Activated CD4-positive, alpha-beta T cell treated with anti-CD3 and anti-CD28 coated beads for 1 hour (primary cell): ENCODE measurements around the gene HADH.
"Not testable (repeated sequence)": the region's sequence is repeated elsewhere in the genome, so short reads cannot be mapped to it uniquely, and the experiment has no call there.

Experiments used
- DNase-seq: peaks from one replicate; pipeline ENCODE4 v3.0.0-alpha.2; 2020

The HADH gene

DNA sequence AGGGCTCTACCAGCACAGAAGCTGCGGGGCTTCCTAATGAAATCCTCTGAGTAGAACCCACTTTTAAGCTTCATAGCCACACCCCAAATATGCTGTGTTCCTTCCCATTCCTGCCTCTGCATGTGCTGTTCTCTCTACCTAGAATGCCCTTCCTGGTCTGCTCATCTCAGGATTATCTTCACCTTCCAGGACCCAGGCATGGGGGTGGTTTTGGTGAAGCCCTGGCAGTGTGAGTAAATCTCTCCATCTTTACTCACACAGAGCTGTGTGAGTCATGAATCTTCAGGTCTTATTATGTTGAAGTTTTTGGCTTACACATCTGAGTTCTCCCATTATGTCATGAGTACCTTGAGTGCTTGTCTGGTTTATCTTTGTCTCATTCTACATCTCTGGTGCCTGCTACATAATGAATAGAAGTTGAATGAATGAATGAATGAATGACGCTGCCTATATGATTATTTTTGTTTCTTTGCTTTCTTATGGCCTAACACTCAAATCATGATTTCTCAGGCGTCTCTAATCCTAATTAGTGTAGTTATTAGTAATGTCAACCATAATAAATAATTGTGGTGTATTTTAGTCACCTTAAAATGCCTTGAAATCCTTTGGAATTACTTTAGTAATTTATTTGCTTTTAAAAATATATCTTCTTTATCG, 41.9 kb downstream of the HADH start:
- no peak for DNase-seq

DNA sequence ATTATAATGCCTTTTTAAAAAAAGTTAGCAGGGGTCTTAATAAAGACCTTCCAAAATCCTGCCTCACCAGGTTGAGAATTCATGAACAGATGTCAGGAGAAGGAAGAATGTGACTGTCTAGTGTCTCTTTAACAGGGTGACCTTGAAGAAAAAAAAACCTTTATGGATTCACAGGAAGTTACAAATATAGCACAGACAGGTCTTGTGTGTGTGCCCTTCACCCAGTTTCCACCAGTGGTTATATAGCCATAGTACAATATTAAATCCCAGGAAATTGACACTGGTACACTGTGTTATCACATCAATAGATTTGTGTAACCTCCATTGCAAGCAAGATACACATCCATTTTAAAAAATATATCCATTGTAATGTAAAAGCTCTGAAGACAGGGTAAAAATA, 43.7 kb downstream of the HADH start:
- no peak for DNase-seq

DNA sequence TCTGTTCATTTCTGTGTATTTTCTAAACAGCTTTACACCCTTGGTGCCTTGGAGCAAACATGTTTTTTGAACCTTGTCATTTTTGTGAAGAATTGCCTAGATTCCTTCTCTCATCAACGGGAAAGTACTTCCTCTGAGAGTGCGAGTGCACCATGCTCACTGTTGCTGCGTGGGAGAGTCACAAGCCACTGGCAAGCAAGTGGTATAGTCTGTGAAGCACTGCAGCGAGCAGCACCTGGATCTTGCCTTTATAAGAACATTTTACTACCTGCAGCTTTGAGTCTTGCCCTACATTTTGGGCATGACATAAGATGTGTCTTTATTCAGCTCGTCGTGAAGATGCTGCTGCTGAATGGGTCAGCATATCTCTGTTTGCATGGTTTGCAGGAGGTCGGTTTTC, 44.9 kb downstream of the HADH start:
- DNase-seq: no peak

DNA sequence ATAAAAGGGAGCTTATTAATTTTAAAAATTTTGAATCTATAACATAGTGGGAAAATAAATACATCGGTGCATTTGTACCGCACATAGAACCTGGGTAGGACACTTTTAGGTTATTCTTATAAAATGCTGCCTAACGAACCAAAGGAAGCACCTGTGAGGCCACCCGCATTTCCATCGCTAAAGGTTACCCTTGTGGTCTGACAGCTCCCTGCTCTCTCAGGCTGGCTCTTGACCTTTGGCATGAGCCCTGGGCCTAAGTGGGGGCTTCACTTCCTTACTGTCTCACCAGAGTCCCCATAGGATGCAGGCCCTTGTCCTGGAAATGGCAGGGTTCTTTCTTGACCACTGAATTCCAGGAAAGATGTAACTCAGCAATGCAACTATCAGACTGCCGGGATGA, 46.0 kb downstream of the HADH start:
- no peak for DNase-seq

DNA sequence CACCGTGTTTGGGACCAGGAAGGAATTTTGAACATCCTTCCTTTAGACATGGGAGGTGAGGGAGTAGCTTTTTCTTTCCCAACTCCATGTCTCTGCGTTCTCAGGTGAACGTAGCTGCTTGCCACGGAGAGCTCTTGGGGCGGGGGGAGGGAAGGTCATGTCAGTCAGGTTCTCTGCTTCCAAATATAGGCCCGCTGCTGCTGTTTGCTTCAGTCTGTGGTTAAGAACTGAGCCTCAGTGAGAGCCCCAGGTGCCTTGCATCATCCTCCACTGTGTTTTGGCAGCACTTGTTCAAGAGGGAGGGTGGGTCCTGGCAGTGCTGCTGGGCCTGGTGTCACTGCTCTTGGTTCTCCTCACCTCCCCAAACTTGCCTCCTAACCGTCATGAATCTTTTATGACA, 46.5 kb downstream of the HADH start:
- peak; percentile 63 for DNase-seq

DNA sequence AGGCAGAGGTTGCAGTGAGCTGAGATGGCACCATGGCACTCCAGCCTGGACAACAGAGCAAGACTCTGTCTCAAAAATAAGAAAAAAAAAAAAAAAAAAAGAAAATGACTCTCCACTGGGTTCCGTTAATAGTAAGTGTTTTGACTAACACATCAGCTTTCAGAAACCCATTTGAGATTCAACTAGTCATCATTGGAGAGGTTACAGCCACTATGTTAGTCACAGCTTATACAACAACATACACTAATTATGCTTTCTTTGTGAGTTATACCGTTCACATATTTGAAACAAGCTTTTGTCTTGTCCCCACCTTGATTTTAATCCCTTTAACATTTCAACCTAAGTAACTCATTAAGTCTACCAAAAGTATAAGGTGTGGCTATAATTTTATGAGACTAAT, 48.2 kb downstream of the HADH start:
- no peak for DNase-seq

DNA sequence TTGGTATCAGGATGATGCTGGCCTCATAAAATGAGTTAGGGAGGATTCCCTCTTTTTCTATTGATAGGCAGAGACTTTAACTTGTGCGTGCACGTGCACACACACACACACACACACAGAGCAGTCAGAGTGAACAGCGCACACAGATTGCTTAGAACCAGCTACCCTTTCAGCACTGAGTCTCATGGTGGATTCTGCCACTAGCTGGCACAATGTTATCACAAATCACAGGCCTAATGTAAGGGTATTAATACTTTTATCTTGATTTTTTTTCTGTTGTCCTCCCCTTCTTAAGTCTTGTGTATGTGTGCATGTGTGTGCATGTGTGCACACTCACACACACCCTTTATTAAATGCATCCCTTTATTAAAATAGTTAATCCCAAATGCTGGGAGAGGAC, 53.2 kb downstream of the HADH start:
- DNase-seq: no peak

DNA sequence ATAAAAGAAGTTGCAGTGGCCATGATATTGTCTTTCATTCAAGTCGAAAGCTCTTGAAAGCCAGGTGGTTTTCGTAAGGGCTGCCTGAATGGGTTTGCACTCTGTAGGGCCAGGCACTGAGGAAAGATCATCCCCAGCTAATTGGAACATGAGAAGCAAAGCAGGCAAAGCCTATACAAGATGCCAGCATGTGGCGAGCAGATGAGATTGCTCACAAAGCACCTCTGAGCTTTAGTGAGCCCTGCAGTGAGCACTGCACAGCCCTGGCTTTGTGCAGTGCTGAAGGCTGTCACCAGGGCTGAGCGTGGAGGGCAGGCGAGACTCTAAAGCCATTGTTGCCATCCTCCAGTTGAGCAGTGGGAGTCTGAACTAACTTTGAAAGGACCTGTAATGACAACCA, 53.8 kb downstream of the HADH start:
- DNase-seq: no peak

DNA sequence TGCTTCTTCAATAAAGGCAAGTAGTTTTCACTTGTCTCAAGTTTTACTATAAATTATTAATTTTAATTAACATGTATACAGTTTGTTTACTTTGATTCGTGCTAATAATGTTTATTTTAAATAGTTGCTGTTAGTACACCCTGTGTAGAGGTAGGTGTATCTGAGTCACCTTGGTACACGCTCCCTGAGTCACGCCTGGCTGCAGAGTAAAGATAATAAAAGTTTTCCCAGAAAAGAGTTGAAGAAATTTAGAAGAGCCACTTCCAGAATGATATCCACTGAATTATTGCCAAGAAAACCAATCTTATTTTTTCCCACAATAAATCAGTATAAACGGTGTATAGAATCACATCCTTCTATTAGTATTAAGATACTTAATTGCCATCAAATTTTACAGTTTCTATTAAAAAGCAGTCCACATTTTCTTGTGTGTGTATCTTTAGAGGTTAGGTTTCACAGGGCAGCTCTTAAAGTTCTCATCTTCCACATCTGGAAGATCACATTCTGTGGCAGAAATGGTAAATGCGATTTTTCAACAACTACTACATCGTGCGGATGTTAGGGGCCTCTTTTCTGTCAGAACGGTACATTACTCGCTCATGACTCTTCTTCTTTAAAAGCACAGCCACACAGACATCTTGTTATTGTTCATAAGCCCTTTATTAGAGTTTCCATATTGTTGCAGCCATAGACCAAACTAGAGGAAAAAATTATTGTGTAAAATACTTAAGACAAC, 55.4 kb downstream of the HADH start:
- no peak for DNase-seq

DNA sequence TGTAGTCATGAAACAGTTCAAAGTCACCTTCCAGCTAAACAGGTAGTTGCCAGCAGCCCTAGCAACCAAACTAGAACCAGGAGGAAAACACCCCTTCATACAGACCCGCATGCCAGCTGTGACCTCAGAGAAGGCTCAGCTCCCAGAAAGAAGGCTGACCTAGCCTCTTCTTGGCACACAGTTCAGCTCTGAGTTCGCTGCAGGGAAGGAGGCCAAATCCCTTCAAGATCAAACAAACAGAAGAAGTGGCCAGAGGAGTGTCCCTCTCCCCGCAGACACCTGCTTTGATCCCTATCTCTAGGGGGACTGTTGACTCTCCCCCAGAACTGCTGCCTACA, 56.0 kb downstream of the HADH start:
- no peak for DNase-seq

DNA sequence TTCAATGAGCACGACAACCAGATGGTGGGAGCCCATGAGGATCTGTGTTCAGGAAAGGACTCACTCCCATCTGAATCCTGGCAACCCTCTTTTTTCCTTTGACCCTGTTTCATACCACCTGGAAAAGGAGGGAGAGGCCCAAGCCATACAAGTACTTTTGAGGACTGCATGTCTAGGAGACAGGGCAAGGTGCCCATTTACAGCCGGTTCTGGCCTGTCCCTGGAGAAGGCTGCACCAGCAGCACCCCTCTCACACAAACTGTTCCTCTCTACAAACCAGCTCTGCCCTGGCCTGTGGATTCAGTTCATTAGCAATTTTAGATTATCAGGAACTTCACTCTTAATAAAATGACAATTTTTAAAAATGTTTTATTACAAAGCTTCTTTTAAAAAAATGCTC, 57.5 kb downstream of the HADH start:
- no peak for DNase-seq

DNA sequence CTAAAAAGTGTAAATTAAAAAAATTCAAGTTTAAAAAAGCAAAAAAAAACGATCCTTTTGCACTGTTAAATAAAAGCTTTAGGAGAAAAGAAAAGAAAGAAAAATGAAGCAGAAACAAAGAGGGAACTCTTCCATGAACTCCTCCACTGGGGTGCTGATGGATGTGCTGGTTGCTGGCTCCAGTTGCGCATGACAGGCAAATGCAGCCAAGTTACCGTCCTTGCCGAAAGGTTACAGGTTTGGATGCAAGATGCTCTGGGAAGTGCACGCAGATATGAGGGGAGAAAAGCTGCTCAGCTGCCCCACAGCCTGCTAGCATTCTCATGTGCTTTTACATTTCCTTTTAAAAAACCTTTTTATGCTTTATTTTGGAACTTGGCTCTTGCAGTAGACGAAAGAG, 58.5 kb downstream of the HADH start:
- no peak for DNase-seq

DNA sequence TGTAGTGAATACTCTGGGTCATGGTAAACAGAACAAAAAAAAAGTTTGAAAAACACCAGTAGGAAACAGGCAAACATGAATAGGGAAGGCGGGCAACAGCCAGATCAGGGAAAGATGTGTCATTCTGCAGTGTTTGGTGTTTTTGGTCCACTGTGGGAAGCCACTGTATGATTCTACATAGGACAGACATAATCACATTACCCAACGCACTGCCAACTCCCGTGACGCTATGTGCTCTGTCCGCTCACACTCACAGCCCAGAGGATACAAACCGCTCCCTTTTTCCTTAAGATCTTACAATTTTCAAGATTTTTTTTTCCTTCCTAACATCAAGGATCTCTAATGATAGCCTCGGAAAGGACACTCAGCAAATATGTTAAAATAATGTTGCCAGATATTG, 59.3 kb downstream of the HADH start:
- DNase-seq: no peak

DNA sequence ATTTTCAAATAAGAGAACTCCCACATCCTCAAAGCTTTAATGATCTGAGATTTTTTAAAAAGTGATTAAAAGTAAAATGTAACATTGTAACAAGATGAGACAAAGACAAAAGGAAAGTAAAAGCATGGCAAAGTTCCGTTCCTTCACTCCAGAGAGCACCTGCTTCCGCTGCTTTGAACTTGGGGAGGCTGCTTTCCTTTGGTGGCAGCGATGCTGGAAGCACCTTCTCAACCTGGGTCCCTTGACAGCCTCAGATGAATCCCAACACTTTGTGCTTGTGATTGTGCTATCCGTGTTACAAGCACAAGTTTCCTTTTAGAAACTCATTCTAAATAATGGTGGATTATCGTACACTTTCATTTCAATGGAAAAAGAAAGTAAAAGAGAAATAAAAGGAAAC, 59.7 kb downstream of the HADH start:
- DNase-seq: no peak

DNA sequence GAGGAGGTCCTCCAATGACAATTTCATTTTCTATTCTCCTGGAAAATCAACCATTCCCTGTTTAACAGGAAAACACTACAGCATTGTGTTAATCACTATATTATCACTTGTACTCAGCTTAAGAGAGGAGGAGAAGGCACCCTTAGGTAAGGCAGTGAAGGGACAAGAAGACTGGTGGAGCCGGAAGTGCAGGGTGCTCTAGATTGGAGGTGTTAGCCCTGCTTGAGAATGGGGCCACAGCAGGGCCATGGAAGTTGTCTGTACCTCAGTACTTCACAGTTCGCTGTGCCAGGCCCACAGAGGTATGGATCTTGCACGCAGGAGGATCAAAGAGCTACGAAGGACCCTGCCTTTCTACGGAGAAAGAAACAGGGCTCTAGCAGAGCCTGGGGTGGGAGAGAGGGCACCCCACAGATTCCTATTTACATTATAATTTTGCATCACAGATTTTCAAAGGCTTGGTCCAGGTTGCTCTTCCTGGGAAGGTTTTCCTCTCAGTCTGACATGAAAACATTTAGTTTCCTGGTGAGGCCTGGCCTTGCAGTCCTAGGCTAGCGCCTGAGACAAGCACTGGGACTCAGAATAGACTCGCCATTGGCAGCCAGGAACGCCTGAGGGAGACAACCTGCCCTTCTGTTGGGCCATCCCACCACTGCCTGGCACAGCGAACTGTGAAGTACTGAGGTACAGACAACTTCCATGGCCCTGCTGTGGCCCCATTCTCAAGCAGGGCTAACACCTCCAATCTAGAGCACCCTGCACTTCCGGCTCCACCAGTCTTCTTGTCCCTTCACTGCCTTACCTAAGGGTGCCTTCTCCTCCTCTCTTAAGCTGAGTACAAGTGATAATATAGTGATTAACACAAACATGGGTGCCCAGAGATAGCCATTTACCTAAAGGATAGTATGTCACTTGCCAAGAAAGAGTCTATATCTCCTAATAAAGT, 60.8 kb downstream of the HADH start:
- DNase-seq: not testable (repeated sequence)

DNA sequence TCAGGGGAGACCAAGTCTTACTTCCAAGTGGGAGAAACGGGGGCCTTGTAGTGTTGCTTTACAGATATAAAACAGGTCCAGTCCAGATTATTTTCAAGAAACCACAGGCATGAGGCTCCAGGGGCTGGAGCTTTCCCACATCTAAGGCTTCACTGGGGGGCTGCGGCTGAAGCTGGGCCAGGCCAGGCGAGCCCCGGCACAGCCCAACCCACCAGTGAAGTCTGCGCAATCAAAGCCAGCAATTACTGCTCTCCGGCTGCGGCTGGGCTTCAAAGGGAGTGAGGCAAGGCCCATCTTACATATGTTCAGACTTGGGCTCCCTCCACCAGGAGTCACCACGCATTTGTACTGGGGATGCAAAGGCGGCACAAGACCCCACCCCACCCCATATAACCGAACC, 61.7 kb downstream of the HADH start:
- DNase-seq: no peak

DNA sequence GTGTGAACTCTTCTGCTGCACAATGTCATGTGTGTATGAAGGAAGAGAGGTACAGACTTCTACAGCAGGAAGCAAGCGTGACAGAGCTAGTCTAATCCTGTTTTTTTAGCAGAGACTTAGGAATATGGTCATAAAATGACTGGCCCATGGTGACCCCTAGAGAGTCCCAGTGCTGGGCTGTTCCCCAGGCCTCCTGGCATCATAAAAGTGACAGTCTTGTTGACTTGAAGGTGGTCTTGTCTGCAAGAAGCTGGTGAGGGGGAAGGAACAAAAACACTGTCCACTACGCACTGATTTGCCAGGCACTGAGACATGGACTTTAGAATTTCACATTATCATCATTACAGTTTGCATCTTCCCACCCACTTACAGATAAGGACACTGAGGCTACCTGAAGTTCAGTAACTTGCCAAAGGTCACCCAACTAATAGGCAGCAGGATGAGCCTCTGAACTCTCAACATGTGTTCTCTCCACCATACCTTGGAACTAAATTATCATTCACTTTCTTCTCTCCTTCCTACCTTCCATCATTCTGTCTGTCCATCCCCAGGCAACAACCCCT, 63.0 kb downstream of the HADH start:
- DNase-seq: no peak

DNA sequence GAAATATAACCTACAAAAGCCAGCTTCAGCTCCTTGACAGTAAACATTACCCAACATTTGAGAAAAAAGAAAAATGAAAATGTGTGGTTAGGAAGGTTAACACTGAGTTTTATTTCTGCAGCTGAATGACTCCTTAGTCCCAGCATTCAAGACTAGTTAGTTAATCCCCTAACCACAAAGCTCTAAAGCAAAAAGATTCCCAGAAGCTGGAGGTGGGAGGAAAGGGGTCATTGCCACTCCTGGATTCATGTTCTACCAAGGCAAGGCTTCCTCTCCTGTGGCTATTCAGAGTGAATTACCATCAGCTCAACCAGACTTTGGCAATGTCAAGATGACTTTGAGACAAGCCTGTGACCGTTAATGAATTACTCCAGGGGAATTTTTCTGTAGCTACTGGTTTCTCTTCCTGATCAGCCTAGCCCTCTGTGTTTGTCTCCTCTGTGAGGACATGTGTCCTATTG, 63.6 kb downstream of the HADH start:
- DNase-seq: no peak

DNA sequence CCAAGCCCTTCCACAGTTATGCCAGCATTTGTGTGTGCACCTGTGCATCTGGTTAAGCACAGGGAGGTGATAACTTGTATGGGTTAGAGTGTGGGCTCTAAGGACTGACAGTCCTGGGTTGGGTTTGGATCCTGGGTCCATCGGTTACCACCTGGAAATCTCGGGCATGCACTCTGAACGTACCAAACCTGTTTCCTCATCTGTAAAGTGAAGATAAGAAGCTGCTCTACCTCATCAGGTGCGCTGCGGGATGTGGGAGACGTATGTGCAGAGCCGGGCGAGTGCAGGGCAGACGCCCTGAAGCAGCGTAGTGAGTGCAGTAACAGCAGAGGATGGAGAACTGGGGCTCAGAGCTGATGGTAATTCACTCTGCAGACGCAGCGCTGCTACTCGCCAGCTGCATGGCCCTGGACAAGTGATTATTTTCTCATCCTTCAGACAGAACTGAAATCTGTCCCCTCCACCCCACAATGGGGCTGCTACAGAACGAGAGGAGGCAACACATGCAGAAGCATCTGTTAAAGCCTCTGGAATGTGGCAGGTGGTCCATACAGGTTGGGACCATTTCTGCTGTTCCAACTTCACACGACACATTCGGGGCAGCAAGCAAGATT, 64.4 kb downstream of the HADH start:
- DNase-seq: no peak

DNA sequence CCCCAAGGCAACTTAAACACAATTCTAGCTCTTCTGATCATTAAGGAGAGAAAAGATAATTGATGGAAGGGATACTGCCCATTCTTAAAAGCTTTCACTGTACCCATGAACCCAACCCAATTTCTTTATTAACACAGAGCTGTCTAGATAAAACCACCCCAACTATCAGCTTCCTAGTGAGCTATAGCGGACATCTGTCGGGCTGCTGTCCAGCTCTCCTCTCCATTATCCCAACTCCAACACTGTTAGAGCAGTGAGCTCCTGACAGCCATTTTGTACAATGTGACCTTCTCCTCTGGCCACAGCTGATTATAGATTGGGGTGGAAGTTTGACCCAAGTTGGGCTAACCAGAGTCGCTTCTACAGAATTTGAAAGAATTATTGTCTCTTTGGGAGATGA, 66.1 kb downstream of the HADH start:
- DNase-seq: no peak

DNA sequence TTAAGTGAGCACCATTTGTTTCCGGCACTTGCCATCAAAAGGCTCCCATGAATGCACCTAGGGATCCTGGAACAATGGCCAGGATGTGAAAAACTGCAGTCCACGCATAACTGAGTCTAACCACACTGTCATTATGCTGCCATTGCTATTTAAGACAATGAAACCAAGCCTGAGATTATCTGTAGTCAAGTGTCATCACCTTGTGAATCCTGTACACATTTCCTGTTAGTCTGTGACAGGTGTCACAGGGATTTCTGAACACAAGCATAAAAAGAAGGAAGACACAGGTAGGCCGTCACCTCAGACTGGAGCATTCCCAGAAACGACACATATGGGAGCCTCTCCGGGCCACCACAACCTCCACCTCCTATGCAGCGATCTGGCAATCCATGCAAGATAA, 66.7 kb downstream of the HADH start:
- no peak for DNase-seq

DNA sequence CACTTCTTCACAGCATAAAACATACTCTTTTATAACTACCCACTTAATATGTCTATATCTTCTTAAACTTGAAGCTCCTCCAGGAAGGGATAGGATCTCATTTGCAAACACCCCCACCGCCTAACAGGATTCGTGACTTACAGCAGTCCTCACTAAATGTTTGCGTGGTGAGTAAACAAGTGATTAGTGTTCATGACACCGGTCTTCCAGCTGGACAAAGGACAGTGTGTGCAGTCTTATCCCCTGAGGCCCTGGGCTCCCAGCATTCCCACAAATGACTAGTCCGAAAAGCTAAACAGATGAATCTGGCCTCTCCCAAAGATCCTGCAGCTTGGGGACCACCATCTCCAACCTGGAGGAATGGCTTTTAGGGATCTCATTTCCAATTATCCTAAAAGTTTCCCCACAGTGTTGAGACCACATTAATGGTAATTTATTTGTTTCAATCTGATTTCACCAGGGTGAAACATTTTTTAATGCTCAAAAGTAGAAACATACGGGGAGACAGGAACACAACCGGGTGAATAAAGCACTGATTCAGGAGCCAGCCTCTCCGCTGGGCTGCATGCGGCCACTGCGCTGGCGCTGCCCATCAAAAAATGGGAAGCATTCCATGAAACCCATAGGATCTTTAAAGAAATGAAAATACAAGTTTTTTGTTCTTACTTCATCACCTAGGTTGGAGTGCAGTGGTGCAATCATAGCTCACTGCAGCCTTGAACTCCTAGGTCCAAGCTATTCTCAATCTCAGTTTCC, 69.2 kb downstream of the HADH start:
- no peak for DNase-seq
